Medulla oblongata (tissue), 1 donor: ENCODE data around the gene CYP19A1.
"Not testable (repeated sequence)": the region's sequence is repeated elsewhere in the genome, so short reads cannot be mapped to it uniquely, and the experiment has no call there.

Experiments used
- DNase-seq: peaks from one replicate; pipeline ENCODE4 v3.0.0-alpha.2; 2015; ENCODE audit errors: extremely low spot score

Gene CYP19A1

GRCh38 chr15:51261113-51261512, 77.3 kb downstream of the CYP19A1 start:
- not testable (repeated sequence) for DNase-seq

GRCh38 chr15:51260202-51260601, 78.2 kb downstream of the CYP19A1 start:
- DNase-seq: no peak

- DNase-seq: no peak
Measured at GRCh38 chr15:51255533-51255932, 82.9 kb downstream of the CYP19A1 start.

- DNase-seq: no peak
Measured at GRCh38 chr15:51253366-51253765, 85.0 kb downstream of the CYP19A1 start.

GRCh38 chr15:51252671-51253070, 85.7 kb downstream of the CYP19A1 start:
- no peak for DNase-seq

GRCh38 chr15:51251556-51251955, 86.8 kb downstream of the CYP19A1 start:
- DNase-seq: no peak

GRCh38 chr15:51250217-51251011, 88.0 kb downstream of the CYP19A1 start:
- no peak for DNase-seq

GRCh38 chr15:51245628-51246027, 92.8 kb downstream of the CYP19A1 start:
- no peak for DNase-seq

GRCh38 chr15:51244423-51244869, 94.0 kb downstream of the CYP19A1 start:
- no peak for DNase-seq

- no peak for DNase-seq
Measured at GRCh38 chr15:51243774-51244173, 94.6 kb downstream of the CYP19A1 start.

GRCh38 chr15:51240066-51240465, 98.3 kb downstream of the CYP19A1 start:
- no peak for DNase-seq

- no peak for DNase-seq
Measured at GRCh38 chr15:51237816-51238215, 100.6 kb downstream of the CYP19A1 start.

- no peak for DNase-seq
Measured at GRCh38 chr15:51234176-51234927, 104.0 kb downstream of the CYP19A1 start.

GRCh38 chr15:51232581-51232980, 105.8 kb downstream of the CYP19A1 start:
- DNase-seq: no peak

- DNase-seq: peak; percentile 83
Measured at GRCh38 chr15:51229907-51230330, 108.5 kb downstream of the CYP19A1 start.

GRCh38 chr15:51227940-51228732, 110.3 kb downstream of the CYP19A1 start:
- DNase-seq: peak; percentile 22

GRCh38 chr15:51226576-51227210, 111.7 kb downstream of the CYP19A1 start:
- DNase-seq: no peak

GRCh38 chr15:51224428-51224827, 114.0 kb downstream of the CYP19A1 start:
- DNase-seq: no peak

GRCh38 chr15:51223771-51224229, 114.6 kb downstream of the CYP19A1 start:
- peak; percentile 26 for DNase-seq

GRCh38 chr15:51218299-51218938, 120.0 kb downstream of the CYP19A1 start:
- DNase-seq: peak; percentile 24

GRCh38 chr15:51212909-51213308, 125.5 kb downstream of the CYP19A1 start:
- no peak for DNase-seq
